Measurements from ENCODE around the gene SMIM5. TPM values are rescaled to one million over a fixed set of nuclear protein-coding genes. Genes with fewer than 3 reads are reported as not detected.
A peak's percentile ranks its signal among the peaks of the same experiment; 100 is the strongest.

The SMIM5 gene
- total and polyA plus RNA-seq, 2 of the 13 experiments (the other 11 are each of a cell fraction or from before 2014, with no cell fraction given) = not detected

DNA sequence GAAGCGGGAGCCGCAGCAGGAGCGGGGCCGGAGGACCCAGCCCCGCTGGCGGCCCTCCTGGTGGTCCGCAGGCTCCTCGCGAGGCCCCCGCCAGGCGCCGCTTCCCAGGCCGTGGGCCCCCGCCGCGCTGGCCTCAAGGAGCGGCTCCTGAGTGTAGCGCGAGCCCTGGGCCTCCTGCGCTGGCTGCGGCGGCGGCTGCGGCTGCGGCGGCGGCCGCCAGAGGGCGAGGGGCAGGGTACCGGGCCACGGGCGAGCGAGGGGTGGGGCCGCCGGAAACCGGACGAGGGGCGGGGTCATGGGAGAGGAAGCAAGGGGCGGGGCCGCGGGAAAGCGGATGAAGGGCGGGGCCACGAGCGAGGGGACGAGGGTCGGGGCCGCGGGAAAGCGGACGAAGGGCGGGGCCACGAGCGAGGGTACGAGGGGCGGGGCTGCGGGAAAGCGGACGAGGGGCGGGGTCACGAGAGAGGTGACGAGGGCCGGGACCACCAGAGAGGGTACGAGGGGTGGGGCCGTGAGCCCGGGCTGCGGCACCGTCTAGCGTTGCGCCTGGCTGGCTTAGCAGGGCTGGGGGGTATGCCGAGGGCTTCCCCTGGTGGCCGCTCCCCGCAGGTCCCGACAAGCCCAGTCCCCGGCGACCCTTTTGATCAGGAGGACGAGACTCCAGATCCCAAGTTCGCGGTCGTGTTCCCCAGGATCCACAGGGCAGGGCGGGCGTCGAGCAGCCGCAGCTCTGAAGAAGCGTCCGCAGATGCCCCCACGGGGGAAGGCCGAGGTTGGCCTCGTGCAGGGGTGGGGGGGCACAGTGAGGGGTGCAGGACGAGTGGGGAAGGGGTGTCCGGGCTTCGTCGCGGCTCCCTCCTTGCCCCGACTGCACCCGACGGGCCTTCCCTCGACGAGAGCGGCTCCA, 44.0 kb upstream of the SMIM5 start (continued):
- TF ChIP-seq, protein P1, sequence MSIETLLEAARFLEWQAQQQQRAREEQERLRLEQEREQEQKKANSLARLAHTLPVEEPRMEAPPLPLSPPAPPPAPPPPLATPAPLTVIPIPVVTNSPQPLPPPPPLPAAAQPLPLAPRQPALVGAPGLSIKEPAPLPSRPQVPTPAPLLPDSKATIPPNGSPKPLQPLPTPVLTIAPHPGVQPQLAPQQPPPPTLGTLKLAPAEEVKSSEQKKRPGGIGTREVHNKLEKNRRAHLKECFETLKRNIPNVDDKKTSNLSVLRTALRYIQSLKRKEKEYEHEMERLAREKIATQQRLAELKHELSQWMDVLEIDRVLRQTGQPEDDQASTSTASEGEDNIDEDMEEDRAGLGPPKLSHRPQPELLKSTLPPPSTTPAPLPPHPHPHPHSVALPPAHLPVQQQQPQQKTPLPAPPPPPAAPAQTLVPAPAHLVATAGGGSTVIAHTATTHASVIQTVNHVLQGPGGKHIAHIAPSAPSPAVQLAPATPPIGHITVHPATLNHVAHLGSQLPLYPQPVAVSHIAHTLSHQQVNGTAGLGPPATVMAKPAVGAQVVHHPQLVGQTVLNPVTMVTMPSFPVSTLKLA (IDR thresholded peaks at IDR 0.05) = no peak
- TF ChIP-seq GFI1 (CRISPR knock-in tag; IDR thresholded peaks at IDR 0.05; ENCODE audit: borderline replicate concordance) = no peak
- no peak for TF ChIP-seq ZNF607 (CRISPR knock-in tag; IDR thresholded peaks at IDR 0.05; ENCODE audit: borderline replicate concordance)
- TF ChIP-seq ARID2 (CRISPR knock-in tag; IDR thresholded peaks at IDR 0.05; ENCODE audit: borderline replicate concordance) = no peak
- TF ChIP-seq, protein P2, sequence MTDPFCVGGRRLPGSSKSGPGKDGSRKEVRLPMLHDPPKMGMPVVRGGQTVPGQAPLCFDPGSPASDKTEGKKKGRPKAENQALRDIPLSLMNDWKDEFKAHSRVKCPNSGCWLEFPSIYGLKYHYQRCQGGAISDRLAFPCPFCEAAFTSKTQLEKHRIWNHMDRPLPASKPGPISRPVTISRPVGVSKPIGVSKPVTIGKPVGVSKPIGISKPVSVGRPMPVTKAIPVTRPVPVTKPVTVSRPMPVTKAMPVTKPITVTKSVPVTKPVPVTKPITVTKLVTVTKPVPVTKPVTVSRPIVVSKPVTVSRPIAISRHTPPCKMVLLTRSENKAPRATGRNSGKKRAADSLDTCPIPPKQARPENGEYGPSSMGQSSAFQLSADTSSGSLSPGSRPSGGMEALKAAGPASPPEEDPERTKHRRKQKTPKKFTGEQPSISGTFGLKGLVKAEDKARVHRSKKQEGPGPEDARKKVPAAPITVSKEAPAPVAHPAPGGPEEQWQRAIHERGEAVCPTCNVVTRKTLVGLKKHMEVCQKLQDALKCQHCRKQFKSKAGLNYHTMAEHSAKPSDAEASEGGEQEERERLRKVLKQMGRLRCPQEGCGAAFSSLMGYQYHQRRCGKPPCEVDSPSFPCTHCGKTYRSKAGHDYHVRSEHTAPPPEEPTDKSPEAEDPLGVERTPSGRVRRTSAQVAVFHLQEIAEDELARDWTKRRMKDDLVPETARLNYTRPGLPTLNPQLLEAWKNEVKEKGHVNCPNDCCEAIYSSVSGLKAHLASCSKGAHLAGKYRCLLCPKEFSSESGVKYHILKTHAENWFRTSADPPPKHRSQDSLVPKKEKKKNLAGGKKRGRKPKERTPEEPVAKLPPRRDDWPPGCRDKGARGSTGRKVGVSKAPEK (CRISPR knock-in tag; IDR thresholded peaks at IDR 0.05; ENCODE audit: borderline replicate concordance) = no peak
- TF ChIP-seq FOXK1 (CRISPR knock-in tag; IDR thresholded peaks at IDR 0.05; ENCODE audit: borderline replicate concordance, low read depth) = no peak
- TF ChIP-seq ZNF572 (CRISPR knock-in tag; IDR thresholded peaks at IDR 0.05) = no peak
- no peak for TF ChIP-seq POLR2AphosphoS2 (IDR thresholded peaks at IDR 0.05; ENCODE audit: low read depth, low read length)
- no peak for TF ChIP-seq PRPF4 (IDR thresholded peaks at IDR 0.05; ENCODE audit: low read depth, low read length, poor library complexity, severe bottlenecking)
- no peak for TF ChIP-seq ZBTB21 (CRISPR knock-in tag; IDR thresholded peaks at IDR 0.05)
- no peak for TF ChIP-seq WIZ (CRISPR knock-in tag; IDR thresholded peaks at IDR 0.05)
- no peak; the same call in 1 of the 2 replicates for TF ChIP-seq GLI4 (CRISPR knock-in tag; IDR thresholded peaks at IDR 0.05; ENCODE audit: borderline replicate concordance)
- TF ChIP-seq PHF8 (CRISPR knock-in tag; IDR thresholded peaks at IDR 0.05) = no peak
- no peak for TF ChIP-seq DNMT3B (CRISPR knock-in tag; conservative IDR thresholded peaks at IDR 0.05)
- no peak for TF ChIP-seq TOE1 (CRISPR knock-in tag; IDR thresholded peaks at IDR 0.05)
- TF ChIP-seq ZNF24 (IDR thresholded peaks at IDR 0.05) = no peak
- peak; percentile 79 for TF ChIP-seq HNRNPLL (IDR thresholded peaks at IDR 0.05; ENCODE audit: low read depth, low read length, poor library complexity, severe bottlenecking)
- TF ChIP-seq ZBTB7B (CRISPR knock-in tag; IDR thresholded peaks at IDR 0.05) = peak; percentile 87
- no peak for TF ChIP-seq ARNTL (CRISPR knock-in tag; IDR thresholded peaks at IDR 0.05)
- TF ChIP-seq ATAD3A (CRISPR knock-in tag; IDR thresholded peaks at IDR 0.05) = no peak
- TF ChIP-seq ASH2L (IDR thresholded peaks at IDR 0.05; ENCODE audit: insufficient read length, low read depth, low read length) = no peak
- TF ChIP-seq SRSF1 (optimal IDR thresholded peaks at IDR 0.05; ENCODE audit: low read depth, low read length) = no peak
- TF ChIP-seq PHF20 (CRISPR knock-in tag; IDR thresholded peaks at IDR 0.05) = no peak
- TF ChIP-seq RAD51 (IDR thresholded peaks at IDR 0.05; ENCODE audit: borderline replicate concordance) = no peak
- no peak for TF ChIP-seq BCL6 (CRISPR knock-in tag; IDR thresholded peaks at IDR 0.05)
- TF ChIP-seq, protein P3, sequence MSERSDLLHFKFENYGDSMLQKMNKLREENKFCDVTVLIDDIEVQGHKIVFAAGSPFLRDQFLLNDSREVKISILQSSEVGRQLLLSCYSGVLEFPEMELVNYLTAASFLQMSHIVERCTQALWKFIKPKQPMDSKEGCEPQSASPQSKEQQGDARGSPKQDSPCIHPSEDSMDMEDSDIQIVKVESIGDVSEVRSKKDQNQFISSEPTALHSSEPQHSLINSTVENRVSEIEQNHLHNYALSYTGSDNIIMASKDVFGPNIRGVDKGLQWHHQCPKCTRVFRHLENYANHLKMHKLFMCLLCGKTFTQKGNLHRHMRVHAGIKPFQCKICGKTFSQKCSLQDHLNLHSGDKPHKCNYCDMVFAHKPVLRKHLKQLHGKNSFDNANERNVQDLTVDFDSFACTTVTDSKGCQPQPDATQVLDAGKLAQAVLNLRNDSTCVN (CRISPR knock-in tag; IDR thresholded peaks at IDR 0.05; ENCODE audit: borderline replicate concordance) = no peak; the same call in 1 of the 2 replicates

Measured in HepG2 (cell line).